ENCODE results near the gene ACTR1A.

Gene ACTR1A

GRCh38 chr10:102470579-102471546 is 31.6 kb downstream of the ACTR1A start:
- no peak for DNase-seq (ENCODE audit: low read depth)
- TF ChIP-seq CTCF (conservative IDR thresholded peaks at IDR 0.05; ENCODE audit: low read length) = no peak

GRCh38 chr10:102468683-102469082 is 33.8 kb downstream of the ACTR1A start:
- no peak for DNase-seq (ENCODE audit: low read depth)
- no peak overlapping the region for H3K4me3 ChIP-seq (ENCODE audit: low read length)
- TF ChIP-seq CTCF (conservative IDR thresholded peaks at IDR 0.05; ENCODE audit: low read length) = no peak

More at GRCh38 chr10:102470579-102471546, 31.6 kb downstream of the ACTR1A start:
- no peak overlapping the region for H3K4me3 ChIP-seq (ENCODE audit: low read length)

- no peak overlapping the region for H3K4me3 ChIP-seq (ENCODE audit: low read length)
- no peak for DNase-seq (ENCODE audit: low read depth)
- TF ChIP-seq CTCF (conservative IDR thresholded peaks at IDR 0.05; ENCODE audit: low read length) = no peak
Observed at GRCh38 chr10:102467971-102468438, 34.5 kb downstream of the ACTR1A start.

- TF ChIP-seq CTCF (conservative IDR thresholded peaks at IDR 0.05; ENCODE audit: low read length) = no peak
- H3K4me3 ChIP-seq (ENCODE audit: low read length) = no peak overlapping the region
- DNase-seq (ENCODE audit: low read depth) = no peak
Observed at GRCh38 chr10:102467318-102467717, 35.2 kb downstream of the ACTR1A start.

GRCh38 chr10:102465466-102465865 is 37.0 kb downstream of the ACTR1A start:
- no peak overlapping the region for H3K4me3 ChIP-seq (ENCODE audit: low read length)
- DNase-seq (ENCODE audit: low read depth) = no peak
- no peak for TF ChIP-seq CTCF (conservative IDR thresholded peaks at IDR 0.05; ENCODE audit: low read length)

GRCh38 chr10:102463983-102464382 is 38.5 kb downstream of the ACTR1A start:
- no peak for DNase-seq (ENCODE audit: low read depth)
- H3K4me3 ChIP-seq (ENCODE audit: low read length) = no peak overlapping the region
- TF ChIP-seq CTCF (conservative IDR thresholded peaks at IDR 0.05; ENCODE audit: low read length) = no peak
